ENCODE data around the gene G0S2.

Gene G0S2

GRCh38 chr1:209678981-209679539, 3.8 kb downstream of the G0S2 start:
- DNase-seq = no peak

- DNase-seq = no peak
These were observed 10.6 kb downstream of the G0S2 start for GRCh38 chr1:209685821-209686220.

- DNase-seq = peak in 2 of 4 experiments; percentile 14 to 25
These were observed 11.1 kb downstream of the G0S2 start for GRCh38 chr1:209686322-209686721.

DNA sequence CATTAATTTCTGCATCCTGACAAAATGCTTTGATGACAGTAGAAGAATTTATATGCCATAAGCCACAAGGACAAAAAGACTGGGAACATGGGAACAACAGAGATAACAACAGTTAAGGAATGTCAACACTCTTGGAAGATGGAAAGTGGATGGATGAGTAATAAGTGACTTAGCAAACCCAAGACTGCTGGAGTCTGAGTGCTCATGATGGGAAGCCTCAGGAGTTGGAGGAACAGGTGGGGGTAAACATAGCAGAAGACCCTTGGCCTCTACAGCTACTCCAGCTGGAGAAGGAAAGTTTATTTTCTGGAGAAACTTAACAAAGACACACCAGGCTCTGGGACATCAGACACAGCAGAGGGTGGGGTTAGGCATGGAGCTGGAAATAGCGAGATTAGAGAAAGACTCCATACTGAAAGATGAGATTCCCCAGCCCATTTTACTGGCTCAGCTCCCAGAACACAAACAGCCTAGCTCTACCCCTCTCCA, 13.6 kb downstream of the G0S2 start:
- DNase-seq = no peak

- no peak for DNase-seq
These were observed 14.3 kb downstream of the G0S2 start for GRCh38 chr1:209689477-209689876.

GRCh38 chr1:209691237-209691636, 16.0 kb downstream of the G0S2 start:
- peak in 1 of 4 experiments; percentile 12 for DNase-seq

DNA sequence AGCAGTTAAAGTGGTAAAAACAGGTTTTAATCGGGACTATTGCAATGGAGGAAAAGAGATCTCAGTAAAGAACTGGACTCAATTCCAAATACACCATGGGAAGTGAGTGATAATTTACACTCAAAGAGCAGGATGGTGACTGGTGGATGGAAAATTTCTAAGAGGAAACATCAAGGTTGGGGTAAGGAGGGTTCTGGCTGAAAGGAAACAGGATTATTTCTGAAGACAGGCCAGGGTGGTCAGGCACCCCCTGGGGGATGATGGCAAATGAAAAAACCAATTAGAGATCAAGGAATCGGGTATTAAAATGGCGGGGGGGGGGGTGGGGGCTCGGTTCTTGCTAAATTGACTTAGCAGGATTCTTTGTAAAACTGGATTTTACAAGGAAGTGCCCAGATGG, 17.1 kb downstream of the G0S2 start:
- no peak for DNase-seq

DNA sequence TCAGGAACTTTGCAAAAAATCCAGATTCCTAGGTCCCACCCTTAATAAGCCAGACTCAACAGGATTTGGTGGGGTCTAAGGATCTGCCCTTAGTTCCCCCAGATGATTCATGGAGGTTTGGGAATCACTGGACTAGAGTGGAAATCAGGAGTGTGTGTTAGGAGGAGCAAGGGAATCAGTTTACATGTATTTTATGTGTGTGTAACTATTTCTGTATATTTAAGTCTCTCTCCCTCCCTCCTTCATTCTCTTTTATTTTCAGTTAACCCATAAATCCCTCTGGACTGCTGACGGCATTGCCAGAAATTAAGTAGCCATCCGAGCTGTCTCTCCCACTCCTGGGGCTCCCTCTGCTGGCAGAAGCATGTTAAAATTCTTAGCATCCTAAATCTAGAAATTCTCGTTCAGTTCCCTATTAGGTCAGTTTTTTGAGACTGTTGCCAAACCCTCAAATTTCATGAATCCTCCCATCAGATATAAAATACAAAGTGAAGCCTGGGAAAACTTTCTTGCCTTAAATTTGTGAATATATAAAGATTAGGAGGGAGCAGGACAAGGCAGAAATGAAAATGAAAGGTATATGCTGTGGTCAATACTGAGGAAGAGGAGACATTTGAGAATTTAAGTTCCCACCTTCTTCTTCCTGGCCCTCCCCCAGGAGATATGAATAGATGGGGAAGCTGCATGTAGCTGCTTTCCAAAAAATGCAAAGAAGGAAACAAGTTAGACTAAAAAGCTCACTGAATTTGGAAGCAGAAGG, 17.7 kb downstream of the G0S2 start:
- peak; percentile 87 to 94 (median 90) for DNase-seq

DNA sequence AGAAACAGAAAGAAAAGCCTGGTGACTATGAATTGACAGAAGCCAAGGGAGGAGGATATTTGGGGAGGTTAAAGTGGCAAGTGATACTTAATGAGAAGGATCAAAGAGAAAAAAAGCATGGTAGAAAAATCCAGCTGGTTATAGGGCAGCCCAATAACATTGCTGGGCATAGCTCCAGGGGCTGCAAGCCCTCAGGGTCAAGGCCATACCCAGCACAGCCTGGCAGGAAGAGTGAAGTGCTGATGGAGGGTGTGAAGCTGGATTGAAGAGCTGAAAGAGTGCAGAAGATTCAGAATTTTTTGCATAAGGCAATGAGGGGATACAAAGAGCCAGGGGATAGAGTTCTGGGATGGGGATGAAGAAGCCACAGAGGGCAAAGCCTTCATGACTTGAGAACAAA, 21.5 kb downstream of the G0S2 start:
- no peak for DNase-seq

- no peak for DNase-seq
These were observed 21.9 kb downstream of the G0S2 start for GRCh38 chr1:209697126-209697525.

- DNase-seq = peak in 3 of 4 experiments; percentile 11 to 44 (median 42)
These were observed 25.5 kb downstream of the G0S2 start for GRCh38 chr1:209700686-209701085.

- no peak for DNase-seq
These were observed 27.6 kb downstream of the G0S2 start for GRCh38 chr1:209702832-209703231.

DNA sequence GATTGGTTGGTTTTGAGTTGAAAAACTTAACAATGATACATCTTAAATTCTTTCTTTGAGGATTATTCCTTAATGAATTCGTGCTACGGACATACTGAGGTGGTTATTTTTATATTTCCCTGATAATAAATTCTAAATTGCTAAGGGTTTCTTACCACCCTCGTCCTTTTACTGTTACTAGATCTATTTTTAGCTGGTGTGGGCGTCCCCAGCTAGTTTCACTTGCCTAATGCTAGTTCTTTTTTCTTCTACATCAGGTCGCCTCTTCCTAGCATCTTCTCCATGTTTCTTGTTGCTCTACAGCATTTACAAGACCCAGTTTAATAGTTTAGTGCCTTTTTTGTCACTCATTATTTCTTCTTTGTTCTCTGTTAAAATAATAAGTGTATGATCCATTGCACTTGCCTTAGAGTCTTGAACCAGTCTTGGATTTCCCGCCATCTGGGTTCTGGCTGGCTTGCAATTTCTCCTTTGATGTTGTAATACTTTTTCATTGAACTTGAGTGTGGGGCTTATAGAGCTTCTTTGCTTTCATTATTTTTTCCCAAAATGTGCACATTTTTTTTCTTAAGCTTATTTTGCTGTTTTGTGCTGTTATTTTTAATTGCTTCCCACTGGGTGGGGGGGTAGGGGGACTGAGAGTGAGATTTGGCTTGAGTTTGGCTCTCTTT, 28.8 kb downstream of the G0S2 start:
- peak; percentile 46 to 69 (median 55) for DNase-seq

GRCh38 chr1:209704584-209704983, 29.4 kb downstream of the G0S2 start, which contains the start of gene HSD11B1:
Gene HSD11B1, plus strand, starts transcription at chr1:209704846. Its CDS starts 97 bp downstream, at chr1:209704943.
- DNase-seq = peak; percentile 62 to 75 (median 74)

DNA sequence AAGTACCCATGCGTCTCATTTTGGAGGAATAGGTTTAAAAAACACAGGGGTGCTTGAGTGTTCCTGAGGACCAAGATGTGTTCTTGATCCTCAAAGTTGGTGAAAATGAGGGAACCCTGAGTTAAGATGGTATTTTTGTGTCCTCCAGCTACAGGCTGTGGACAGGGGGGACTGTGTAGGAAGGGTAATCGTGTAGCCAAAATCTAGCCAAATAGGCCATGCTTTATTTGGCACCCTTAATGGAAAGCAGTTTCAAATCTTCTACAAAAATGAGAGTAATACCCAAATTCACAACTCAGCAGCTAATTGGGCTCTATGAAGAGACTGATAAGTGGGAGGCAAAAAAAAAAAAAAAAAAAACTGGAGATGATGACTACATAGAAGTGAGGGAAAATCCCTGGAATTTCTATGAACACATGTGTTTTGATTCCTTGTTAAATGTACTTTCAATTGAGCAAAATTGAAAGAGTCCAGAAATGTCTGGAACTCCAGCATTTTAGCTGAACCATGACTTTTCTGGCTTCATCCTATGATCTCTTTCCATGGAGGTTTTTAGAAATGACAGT, 29.9 kb downstream of the G0S2 start:
- no peak for DNase-seq

GRCh38 chr1:209706622-209707021, 31.4 kb downstream of the G0S2 start:
- no peak for DNase-seq

DNA sequence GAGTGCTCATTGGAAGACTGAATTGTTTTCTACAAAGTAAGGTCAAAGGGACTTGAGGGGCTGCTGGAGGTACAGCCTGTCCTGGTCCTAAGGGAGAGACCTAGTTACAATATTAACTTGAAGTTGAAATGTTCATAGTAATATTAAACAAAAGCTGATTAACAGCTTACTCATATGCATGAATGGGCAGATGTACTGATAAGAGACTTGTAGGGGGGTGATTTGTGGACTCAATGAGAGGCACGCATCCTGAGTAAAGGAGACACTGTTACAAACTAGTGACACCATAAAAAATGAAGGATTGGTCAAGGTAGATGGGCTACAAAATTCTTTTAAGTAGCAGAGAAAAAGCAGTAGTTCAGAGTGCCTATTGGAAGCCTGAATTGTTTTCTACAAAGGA, 32.1 kb downstream of the G0S2 start:
- no peak for DNase-seq

- no peak for DNase-seq
These were observed 33.1 kb downstream of the G0S2 start for GRCh38 chr1:209708297-209708696.

GRCh38 chr1:209710093-209710492, 34.9 kb downstream of the G0S2 start:
- no peak for DNase-seq

DNA sequence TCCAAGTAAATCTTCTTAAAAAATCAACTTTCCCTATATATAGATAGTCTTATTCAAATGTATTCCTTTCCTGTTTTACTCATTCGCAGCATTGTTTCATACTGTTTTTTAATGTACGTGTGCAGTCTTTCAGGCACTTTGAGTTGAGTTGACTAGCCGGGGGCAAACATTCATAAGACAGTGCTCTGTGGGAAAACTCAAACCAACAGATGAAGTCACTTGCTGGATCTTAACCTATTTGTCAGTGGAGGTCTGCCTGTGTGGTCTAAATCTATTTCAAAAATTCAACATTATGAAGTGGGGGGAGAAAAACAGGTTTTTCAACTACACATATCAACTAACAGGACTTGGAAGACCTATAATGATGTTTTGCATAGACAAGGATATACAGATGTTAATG, 35.6 kb downstream of the G0S2 start:
- no peak for DNase-seq

DNA sequence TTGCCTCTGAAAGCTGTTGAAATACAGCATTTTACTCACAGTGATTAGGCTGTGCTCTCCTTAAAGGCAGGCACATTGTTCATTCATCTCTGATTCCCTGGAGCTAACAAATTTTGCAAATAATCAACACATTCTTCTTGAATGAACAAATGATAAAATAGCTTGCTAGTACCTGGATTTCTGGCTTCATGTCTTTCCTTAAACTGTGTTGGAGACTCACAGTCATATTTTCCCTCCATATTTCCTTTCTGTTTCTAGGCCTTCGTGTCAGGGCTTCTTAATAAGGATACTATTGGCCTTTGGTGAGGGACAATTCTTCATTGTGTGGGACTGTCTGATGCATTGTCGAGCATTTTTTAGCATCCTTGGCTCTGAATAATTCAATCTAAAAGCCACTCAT, 39.1 kb downstream of the G0S2 start:
- no peak for DNase-seq

- no peak for DNase-seq
These were observed 40.1 kb downstream of the G0S2 start for GRCh38 chr1:209715314-209715713.

- no peak for DNase-seq
These were observed 42.6 kb downstream of the G0S2 start for GRCh38 chr1:209717818-209718217.
